ENCODE results near the gene TMC7.

TMC7 gene

DNA sequence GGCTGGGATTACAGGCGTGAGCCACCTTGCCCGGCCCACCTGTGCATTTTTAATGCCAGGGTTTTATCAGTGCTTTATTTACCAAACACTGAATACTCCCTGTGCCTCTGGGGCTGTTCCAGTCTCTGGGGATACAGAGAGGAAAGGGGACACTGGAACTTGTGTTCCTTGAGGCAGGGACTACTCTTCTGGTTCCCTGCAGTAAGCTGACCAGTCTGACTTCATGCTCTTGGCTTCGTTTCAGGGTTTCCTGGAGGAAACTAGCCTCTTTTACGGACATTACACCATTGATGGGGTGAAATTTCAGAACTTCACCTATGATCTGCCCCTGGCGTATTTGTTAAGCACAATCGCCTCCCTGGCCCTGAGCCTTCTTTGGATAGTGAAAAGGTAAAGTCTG is 46.2 kb downstream of the TMC7 start:
- no peak overlapping the region for H3K27ac ChIP-seq
- TF ChIP-seq ZFX (IDR thresholded peaks at IDR 0.05) = no peak
- TF ChIP-seq, protein P1, sequence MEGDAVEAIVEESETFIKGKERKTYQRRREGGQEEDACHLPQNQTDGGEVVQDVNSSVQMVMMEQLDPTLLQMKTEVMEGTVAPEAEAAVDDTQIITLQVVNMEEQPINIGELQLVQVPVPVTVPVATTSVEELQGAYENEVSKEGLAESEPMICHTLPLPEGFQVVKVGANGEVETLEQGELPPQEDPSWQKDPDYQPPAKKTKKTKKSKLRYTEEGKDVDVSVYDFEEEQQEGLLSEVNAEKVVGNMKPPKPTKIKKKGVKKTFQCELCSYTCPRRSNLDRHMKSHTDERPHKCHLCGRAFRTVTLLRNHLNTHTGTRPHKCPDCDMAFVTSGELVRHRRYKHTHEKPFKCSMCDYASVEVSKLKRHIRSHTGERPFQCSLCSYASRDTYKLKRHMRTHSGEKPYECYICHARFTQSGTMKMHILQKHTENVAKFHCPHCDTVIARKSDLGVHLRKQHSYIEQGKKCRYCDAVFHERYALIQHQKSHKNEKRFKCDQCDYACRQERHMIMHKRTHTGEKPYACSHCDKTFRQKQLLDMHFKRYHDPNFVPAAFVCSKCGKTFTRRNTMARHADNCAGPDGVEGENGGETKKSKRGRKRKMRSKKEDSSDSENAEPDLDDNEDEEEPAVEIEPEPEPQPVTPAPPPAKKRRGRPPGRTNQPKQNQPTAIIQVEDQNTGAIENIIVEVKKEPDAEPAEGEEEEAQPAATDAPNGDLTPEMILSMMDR (conservative IDR thresholded peaks at IDR 0.05) = no peak

DNA sequence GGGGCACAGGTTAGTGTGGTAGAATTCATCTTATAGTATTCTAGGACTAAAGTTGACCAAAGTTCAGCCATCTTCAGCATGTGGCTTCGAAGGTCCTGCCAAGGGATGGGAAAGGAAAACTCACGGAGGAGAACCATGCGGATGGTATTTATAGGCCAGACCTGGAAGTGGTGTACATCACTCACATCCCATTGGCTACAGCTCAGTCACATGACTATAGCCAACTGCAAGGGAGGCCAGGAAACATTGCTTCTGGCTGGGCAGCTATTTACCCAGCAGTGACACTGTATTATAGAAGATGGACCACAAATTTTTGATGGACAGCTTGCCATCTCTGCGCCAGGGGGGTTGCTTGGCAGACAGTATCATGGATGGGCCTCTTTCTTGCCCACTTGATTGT is 48.0 kb downstream of the TMC7 start:
- TF ChIP-seq, protein P1 (conservative IDR thresholded peaks at IDR 0.05) = no peak

DNA sequence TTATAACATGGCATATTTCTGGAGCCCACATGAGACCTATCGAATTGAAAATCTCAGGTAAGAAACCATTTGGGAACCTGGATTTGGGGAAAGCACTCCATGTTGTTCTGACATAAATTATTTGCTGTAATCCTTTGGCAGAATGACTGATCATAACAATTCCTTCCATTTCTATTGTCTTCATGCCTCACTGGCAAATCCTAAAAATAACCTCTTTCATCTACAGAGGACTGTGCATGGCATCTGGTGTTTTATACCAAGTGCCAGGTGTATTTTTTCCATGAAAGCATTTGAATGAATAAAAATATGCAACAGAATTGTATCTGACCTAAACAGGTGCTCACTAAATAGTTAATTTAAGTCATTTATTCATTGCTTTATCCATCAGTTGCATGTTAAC is 50.0 kb downstream of the TMC7 start:
- TF ChIP-seq, protein P1 (conservative IDR thresholded peaks at IDR 0.05) = no peak
- no peak for TF ChIP-seq ZFX (IDR thresholded peaks at IDR 0.05)
- no peak overlapping the region for H3K27ac ChIP-seq

More for the DNA sequence above, 48.0 kb downstream of the TMC7 start:
- H3K27ac ChIP-seq = no peak overlapping the region

DNA sequence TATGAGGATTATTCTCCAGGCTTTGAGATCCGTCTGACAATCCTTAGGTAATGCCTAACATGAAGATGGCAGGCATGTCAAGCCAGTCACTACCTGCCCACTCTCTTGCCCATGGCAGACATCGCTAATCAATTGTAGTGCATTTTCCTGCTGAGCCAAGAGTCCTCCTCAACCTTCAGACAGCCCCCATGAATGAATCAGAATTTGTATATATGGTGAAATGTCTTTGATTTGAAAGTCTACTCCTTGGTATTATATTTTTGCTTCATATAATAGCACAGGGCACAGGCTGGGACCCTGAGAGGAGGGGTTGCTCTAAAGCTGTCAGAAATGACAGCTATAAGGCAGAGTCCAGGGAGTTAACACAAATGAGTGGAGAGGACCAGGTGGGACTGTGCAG is 56.7 kb downstream of the TMC7 start:
- TF ChIP-seq, protein P1 (conservative IDR thresholded peaks at IDR 0.05) = no peak
- no peak for TF ChIP-seq ZFX (IDR thresholded peaks at IDR 0.05)
- no peak overlapping the region for H3K27ac ChIP-seq

DNA sequence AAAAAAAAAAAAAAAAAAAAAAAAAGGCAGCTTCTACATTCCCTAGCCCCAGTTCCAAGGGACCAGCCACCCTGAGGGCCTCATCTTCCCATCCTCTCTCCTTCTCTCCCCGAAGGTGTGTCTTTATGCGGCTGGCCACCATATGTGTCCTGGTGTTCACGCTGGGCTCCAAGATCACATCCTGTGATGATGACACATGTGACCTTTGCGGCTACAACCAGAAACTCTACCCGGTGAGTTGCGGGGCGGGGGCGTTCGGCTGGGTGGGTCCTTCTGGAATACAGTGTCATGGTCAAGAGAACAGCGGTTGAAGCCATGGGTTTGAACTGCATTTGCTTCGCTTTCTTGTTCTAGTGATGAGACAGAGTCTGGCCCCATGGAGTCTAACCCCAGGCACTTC is 61.0 kb downstream of the TMC7 start:
- TF ChIP-seq, protein P1 (conservative IDR thresholded peaks at IDR 0.05) = no peak
- no peak for TF ChIP-seq ZFX (IDR thresholded peaks at IDR 0.05)
- no peak overlapping the region for H3K27ac ChIP-seq

DNA sequence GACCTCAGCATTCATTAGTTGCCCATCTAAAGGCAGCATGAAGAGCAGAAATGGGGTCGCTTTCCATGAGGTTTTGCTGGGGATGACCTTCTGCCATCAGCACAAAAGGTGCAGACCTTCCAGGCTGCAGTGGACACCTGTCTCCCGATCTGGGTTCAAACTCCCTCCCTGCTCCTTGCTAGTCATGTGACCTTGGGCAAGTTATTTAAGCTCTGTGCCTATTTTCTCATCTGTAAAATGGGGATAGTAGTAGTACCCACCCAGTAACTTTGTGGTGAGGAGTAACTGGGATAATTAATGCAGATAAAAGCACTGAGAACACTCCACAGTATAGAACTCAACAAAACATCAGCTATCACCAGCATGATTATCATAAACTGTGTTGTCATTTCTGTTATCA is 62.3 kb downstream of the TMC7 start:
- no peak for TF ChIP-seq ZFX (IDR thresholded peaks at IDR 0.05)
- TF ChIP-seq, protein P1 (conservative IDR thresholded peaks at IDR 0.05) = no peak
- H3K27ac ChIP-seq = no peak overlapping the region

DNA sequence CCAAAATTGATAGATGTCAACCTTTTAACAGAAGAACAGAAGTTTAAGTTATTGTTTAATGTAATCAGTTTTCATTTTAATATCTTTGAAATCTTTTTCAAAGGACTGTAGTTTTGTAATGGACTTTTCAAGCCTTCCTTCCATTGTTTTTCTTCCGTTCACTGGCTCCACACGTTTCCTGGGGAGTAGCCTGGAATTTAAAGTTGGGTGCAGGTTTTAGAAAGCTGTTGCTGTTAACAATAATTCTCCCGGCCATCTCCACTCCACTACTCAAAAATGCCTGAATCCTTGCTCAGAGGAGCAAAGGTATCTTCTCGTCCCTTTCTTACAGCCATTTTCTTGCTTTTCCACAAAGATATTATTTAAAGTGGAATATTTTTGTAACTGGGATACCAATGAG is 79.0 kb downstream of the TMC7 start:
- TF ChIP-seq, protein P1 (conservative IDR thresholded peaks at IDR 0.05) = no peak
- TF ChIP-seq ZFX (IDR thresholded peaks at IDR 0.05) = no peak
- H3K27ac ChIP-seq = no peak overlapping the region
